ENCODE data around the gene S100A6. TPM values are rescaled to one million over a fixed set of nuclear protein-coding genes. Genes with fewer than 3 reads are reported as not detected.
"Not testable (repeated sequence)": the region's sequence is repeated elsewhere in the genome, so short reads cannot be mapped to it uniquely, and the experiment has no call there.

S100A6 gene
- total RNA-seq, 1 experiment from 2014 or later = 904 TPM

- Histone ChIP-seq H3K36me3 (0 out of 2 replicates have a peak, but pooled peaks cover 2% of the 10 kb centered on the region), H3K27me3 (no peaks in the 10 kb centered on the region), H3K9me3 (no peaks in the 10 kb centered on the region), H3K4me3 (no peak overlapping the region)
- peak; percentile 50 for DNase-seq
Observed at GRCh38 chr1:153567621-153568366, 32.0 kb upstream of the S100A6 start.

DNA sequence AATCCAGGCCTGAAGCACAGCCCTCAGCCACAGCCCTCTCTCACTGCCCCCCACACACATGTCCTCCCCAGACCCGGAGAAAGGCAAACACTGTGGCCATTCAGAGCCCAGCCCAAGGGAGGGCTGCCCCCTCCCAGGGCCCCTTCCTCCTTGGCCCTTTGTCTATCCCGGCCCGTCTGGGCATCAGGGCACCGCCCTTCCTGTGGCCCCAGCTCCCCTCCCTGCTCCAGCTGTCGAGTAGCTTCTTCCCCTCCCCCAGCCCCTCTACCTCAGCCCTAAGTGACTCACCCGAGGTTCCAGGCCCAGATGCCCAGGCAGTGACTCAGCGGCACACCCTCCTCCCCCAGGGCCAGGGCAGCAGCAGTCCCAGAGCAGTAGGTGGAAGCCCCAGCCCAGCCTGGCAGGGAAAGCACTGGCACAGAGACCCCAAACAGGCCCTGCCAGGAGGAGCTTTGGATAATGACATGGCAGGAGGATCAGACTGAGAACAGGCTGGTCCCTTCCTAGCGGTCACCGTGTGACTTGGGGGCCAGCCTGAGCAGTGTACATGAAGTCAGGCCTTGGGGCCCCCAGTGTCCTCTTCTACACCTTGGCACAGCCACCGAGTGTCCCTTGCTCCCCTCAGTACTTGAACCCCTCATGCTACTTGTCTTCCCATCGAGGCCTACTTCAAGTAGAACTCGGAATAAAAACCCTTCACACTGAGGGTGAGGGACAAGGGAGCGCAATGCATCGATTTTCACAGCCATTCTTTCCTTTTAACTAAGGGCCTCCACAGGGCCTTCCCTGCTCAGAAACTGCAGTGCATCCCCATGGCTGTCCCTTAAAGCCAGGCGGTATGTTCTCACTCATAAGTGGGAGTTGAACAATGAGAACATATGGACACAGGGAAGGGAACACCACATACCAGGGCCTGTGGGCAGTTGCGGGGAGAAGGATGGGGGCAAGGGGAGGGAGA lies 30.9 kb upstream of the S100A6 start:
- Histone ChIP-seq H3K4me3 (no peak overlapping the region), H3K9me3 (no peaks in the 10 kb centered on the region), H3K27me3 (no peaks in the 10 kb centered on the region), H3K36me3 (peaks cover 2% of the 10 kb centered on the region; the same call in 1 of the 2 replicates)
- peak; percentile 100 for DNase-seq

DNA sequence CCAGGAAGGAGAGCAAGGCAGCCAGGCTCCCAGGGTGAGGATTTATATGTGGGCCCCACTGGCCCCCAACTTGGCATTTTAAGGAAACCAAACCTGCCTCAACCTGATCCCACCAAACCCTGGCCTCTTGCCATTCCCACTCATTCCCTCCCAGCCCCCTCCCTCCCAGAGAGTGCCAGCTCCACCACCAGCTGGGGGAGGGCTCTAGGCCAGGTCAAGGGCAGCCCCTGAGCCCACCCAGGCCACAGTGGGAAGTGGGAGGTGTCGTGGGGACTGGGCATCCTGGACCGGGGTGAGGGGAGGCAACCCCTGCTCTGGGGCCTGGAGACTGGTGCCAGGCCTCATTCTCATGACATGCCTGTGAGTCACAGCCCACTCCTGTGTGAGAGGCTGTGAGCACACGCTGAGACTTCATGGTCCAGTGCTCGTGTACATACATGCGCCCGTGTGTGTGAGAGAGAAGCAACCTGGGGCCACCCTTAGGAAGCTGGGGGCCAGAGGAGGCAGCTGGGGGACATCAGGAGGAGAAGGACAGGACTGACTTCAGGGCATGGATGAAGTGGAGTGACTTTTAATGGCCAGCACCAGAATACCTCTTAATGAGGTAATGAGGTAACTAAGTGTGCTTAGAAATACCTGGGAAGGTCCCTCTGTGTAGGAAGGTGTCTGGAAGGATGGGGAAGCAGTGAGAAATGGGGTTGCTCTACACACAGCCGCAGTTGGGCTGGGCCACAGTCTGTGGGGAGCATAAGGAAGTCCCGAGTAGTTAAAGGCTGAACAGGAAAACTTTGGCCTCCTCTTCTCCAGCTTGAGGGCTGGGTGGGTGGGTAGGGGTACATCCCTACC lies 30.0 kb upstream of the S100A6 start, which contains the start of gene S100A2:
S100A2 (minus strand) TSS at position 316 of the 846 bp plus-strand sequence. CDS start 1,967 bp downstream, outside the sequence.
- Histone ChIP-seq H3K27me3 (no peaks in the 10 kb centered on the region), H3K4me3 (peak within 1 kb of the TSS; percentile 11; the same call in 1 of the 2 replicates), H3K9me3 (no peaks in the 10 kb centered on the region), H3K36me3 (peaks cover 2% of the 10 kb centered on the region)
- DNase-seq = peak; percentile 96

DNA sequence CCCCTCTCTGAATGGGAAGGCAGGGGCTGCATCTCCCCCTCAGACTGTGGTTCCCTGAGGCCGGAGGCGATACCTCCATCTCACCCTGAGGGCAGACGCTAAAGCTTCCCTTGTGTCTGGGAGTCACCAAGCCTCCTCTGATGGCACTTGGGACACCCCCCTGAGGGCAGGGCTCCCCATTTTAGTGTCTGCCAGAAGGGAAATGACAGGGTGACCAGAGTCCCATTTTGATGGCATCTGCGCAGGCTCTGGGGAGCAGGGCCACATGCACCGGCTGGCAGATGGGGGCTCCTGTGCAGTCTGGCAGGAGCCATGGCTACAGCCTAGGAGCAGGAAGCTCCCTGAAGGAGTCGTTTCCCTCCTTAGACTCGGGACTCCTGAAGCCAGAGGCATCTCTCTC lies 28.2 kb upstream of the S100A6 start:
- Histone ChIP-seq H3K9me3 (no peaks in the 10 kb centered on the region), H3K4me3 (no peak overlapping the region), H3K27me3 (no peaks in the 10 kb centered on the region), H3K36me3 (peaks cover 2% of the 10 kb centered on the region)
- DNase-seq = no peak

DNA sequence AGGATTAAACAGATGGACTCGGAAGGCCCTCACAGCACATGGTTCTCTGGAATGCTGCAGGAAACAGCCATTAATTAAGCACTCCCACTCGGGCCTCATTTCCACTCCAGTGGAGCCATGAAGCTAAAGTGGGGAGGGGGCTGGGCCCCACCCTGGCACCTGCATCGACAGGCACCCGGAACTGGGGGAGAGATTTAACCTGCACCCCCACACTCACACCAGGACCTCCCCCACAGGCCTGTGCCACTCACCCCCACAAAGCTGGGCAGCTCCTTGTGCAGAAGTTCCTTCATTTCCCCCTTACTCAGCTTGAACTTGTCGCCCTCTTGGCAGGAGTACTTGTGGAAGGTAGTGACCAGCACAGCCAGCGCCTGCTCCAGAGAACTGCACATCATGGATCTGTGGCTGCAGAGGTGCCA lies 27.7 kb upstream of the S100A6 start:
- peaks cover 2% of the 10 kb centered on the region for H3K36me3 ChIP-seq
- no peak for DNase-seq
- no peak overlapping the region for H3K4me3 ChIP-seq
- H3K27me3 ChIP-seq = no peaks in the 10 kb centered on the region
- 0 out of 2 replicates have a peak, but pooled peaks cover under 1% of the 10 kb centered on the region for H3K9me3 ChIP-seq

- not testable (repeated sequence) for DNase-seq, H3K27me3 ChIP-seq, H3K4me3 ChIP-seq, H3K9me3 ChIP-seq, H3K36me3 ChIP-seq
Observed at GRCh38 chr1:153562021-153562420, 26.2 kb upstream of the S100A6 start.

- DNase-seq = no peak
- H3K36me3 ChIP-seq = no peaks in the 10 kb centered on the region; the same call in none of the 2 replicates
- H3K27me3 ChIP-seq = no peaks in the 10 kb centered on the region
- peaks cover 4% of the 10 kb centered on the region; the same call in 1 of the 2 replicates for H3K9me3 ChIP-seq
- H3K4me3 ChIP-seq = no peak overlapping the region
Observed at GRCh38 chr1:153561466-153561985, 25.7 kb upstream of the S100A6 start.

DNA sequence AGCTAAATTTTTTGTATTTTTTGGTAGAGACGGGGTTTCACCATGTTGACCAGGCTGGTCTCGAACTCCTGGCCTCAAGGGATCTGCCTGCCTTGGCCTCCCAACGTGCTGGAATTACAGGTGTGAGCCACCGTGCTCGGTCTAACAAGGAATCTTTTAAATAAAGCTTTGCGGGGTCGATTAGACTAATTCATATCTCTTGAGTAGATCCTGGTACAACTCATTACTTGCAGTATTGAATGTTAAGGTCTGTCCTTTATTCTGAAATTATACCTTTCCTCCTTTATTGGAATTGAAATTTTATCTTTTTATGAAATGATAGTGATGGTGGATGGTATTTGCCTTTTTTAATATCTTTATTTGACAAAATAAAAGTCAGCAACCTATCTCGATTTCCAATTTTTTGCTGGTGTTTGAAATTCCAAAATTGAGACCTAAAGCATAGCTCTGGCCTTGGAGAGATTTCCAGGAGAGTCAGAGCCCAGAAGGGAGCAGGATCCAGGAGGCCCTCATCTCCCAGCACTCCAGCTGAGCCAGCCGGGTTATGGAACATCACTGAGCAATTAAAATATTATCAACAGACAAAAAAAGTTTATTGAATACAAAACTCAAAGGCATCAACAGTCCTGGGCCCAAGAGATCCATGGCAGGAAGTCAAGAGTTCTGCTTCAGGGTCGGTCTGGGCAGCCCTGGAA lies 25.1 kb upstream of the S100A6 start:
- H3K27me3 ChIP-seq = no peaks in the 10 kb centered on the region
- DNase-seq = no peak
- H3K4me3 ChIP-seq = no peak overlapping the region
- no peaks in the 10 kb centered on the region; the same call in none of the 2 replicates for H3K36me3 ChIP-seq
- H3K9me3 ChIP-seq = peaks cover 4% of the 10 kb centered on the region; the same call in 1 of the 2 replicates

GRCh38 chr1:153560241-153560640 lies 24.4 kb upstream of the S100A6 start:
- no peak for DNase-seq
- Histone ChIP-seq H3K9me3 (peaks cover 4% of the 10 kb centered on the region; the same call in 1 of the 2 replicates), H3K36me3 (no peaks in the 10 kb centered on the region; the same call in none of the 2 replicates), H3K27me3 (no peaks in the 10 kb centered on the region), H3K4me3 (no peak overlapping the region)

GRCh38 chr1:153557877-153558276 lies 22.1 kb upstream of the S100A6 start:
- no peak for DNase-seq
- H3K36me3 ChIP-seq = no peaks in the 10 kb centered on the region; the same call in none of the 2 replicates
- no peak overlapping the region for H3K4me3 ChIP-seq
- H3K27me3 ChIP-seq = no peaks in the 10 kb centered on the region
- H3K9me3 ChIP-seq = peaks cover 4% of the 10 kb centered on the region; the same call in 1 of the 2 replicates

DNA sequence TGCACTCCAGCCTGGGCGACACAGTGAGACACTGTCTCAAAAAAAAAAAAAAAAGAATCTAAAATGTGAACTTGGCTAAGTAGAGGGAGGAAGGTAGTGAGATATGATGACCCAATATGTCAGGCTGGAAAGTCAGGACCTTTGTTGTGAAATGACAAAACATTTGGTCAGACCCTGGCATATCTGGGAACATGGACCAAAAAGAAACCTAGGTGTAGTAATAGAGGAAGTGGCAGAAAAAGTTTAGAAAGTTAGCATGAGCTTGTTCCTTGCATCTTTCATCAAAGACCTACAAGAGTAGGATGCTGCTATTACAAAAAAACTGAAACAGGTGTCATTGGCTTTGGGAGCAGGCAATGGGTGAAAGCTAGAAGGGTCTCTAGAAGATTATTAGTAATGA lies 20.6 kb upstream of the S100A6 start:
- Histone ChIP-seq H3K27me3 (no peaks in the 10 kb centered on the region), H3K9me3 (peaks cover 4% of the 10 kb centered on the region; the same call in 1 of the 2 replicates), H3K36me3 (no peaks in the 10 kb centered on the region; the same call in 1 of the 2 replicates), H3K4me3 (no peak overlapping the region)
- DNase-seq = no peak

DNA sequence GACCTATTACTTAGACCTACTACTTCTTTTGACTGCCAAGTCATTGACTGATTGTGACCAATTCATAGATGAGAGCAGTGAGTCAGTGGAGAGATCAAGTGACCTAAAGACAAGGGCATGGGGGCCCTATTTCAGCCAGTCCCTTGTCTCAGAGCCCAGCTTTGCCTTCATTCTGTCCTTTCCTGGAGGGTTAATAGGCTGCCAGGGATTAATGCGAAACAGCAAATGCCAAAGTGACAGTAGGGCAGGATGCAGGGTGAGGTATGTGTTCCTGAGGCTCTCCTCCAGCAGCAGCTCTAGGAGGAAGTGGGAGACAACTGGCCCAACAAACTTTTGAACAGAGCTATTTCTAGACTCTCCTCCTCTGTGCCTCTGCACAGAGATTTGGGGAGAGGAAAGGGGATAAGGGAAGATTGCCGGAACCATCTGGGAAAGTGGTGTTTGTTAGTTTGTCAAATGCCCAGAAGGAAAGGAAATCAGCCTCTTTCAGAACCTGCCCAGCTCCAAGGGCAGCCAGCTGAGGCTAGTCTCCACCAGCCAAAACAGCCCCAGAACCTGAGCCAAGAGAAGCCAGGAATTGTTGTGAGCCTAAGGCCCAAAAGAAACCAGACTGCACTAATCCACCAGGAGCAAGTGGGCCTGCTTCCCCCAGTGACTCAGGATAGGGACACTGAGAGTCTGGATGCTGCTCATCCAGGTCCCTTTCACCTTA lies 18.2 kb upstream of the S100A6 start:
- Histone ChIP-seq H3K4me3 (no peak overlapping the region), H3K9me3 (peaks cover 4% of the 10 kb centered on the region; the same call in 1 of the 2 replicates), H3K36me3 (no peaks in the 10 kb centered on the region; the same call in 1 of the 2 replicates), H3K27me3 (no peaks in the 10 kb centered on the region)
- DNase-seq = no peak

DNA sequence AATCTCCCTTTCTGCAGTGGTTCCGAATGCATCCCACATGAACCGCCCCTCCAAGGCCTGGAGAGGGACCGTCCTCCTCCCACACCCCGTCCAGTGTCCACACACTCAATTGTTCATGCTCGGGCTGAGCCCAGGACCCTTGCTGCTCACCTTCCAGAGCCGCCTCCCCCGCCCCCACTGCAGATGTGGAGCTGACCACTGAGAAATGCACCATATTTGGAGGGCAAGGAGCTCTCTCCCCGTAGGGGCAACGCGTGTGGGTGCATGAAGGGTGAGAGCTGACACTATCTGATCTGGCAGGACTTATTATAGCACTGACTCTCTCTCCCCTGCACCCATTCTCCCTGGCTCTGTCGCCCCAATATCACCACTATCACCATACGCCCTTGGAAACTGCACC lies 17.3 kb upstream of the S100A6 start:
- H3K27me3 ChIP-seq = no peaks in the 10 kb centered on the region

DNA sequence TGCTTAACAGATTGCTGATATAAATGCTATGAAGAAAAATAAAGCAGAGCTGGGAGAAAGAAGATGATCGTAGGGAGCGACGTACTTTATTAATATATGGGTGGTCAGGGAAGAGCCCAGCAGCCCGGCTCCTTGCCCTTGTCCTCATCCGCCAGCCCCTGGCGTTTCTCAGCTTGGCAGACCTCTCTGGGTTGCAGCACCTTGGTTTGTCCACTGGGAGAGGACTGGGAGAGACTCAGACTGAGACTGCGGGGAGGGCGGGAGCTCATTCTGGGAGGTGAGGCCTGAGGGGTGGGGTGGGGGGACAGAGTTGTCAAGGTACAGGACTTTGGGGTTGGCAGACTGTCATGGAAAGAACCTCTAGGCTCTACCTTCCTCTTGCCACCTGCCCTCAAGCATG lies 16.5 kb upstream of the S100A6 start:
- no peaks in the 10 kb centered on the region; the same call in 1 of the 2 replicates for H3K36me3 ChIP-seq
- no peaks in the 10 kb centered on the region for H3K27me3 ChIP-seq
- no peak for DNase-seq
- H3K4me3 ChIP-seq = no peak overlapping the region
- no peaks in the 10 kb centered on the region; the same call in 1 of the 2 replicates for H3K9me3 ChIP-seq

More for the DNA sequence above, 17.3 kb upstream of the S100A6 start:
- no peak for DNase-seq
- no peak overlapping the region for H3K4me3 ChIP-seq
- no peaks in the 10 kb centered on the region; the same call in 1 of the 2 replicates for H3K9me3 ChIP-seq
- no peaks in the 10 kb centered on the region; the same call in 1 of the 2 replicates for H3K36me3 ChIP-seq

Measured in MG63 (cell line).